Mucosa of descending colon (tissue), 3 donors: ENCODE data around the gene ZBTB18. TPM values are rescaled to one million over a fixed set of nuclear protein-coding genes. Genes with fewer than 3 reads are reported as not detected.

Experiments
- ATAC-seq: fragments of 200-7000 bp; cut with Tn5 transposase; one replicate; pipeline ENCODE4 v1.9.1; 2020; ENCODE audit warnings: mild to moderate bottlenecking, moderate library complexity
- DNase-seq, 3 donors: peaks; one replicate each; pipeline ENCODE4 v3.0.0-alpha.2; 2020
- H3K36me3 ChIP-seq: fragments of 200-600 bp; one replicate; pipeline ENCODE4 v1.8.0; 2021; ENCODE audit warnings: low read depth, mild to moderate bottlenecking
- H3K4me1 ChIP-seq: fragments of 200-600 bp; one replicate; pipeline ENCODE4 v1.8.0; 2021; ENCODE audit warnings: low read depth, mild to moderate bottlenecking
- H3K4me3 ChIP-seq: fragments of 200-600 bp; one replicate; pipeline ENCODE4 v1.8.0; 2021; ENCODE audit warnings: mild to moderate bottlenecking
- H3K9me3 ChIP-seq: fragments of 200-600 bp; one replicate; pipeline ENCODE4 v1.8.0; 2021; ENCODE audit warnings: mild to moderate bottlenecking
- CTCF ChIP-seq: fragments of 200-600 bp; IDR thresholded peaks from one replicate; pipeline ENCODE4 v1.8.0; 2022; ENCODE audit warnings: antibody characterized with exemption, mild to moderate bottlenecking
- intact Hi-C, 2 donors: fragments of 100-400 bp; cut with DNase I in 1 of 2; cut with micrococcal nuclease in 1 of 2; formaldehyde crosslinking; loops; one replicate each; pipeline versions ENCODE4 v1.11.0 to v1.11.1; 2022; cut with DNase I, micrococcal nuclease
- total RNA-seq, 3 donors: library from RNA; stranded (reverse); fragmentation: NEBNext Ultra II Directional in 2 of 3; extraction: Animal tissue kit (Norgen Biotek cat#: 25700) in 2 of 3; gene quantifications; one replicate each; pipeline versions ENCODE4 v1.2.1 to v1.2.4, GENCODE V29; 2021 to 2023
- donor health status: DM: no; HTN: no; CAD: no; lungs with moderate emphysema.
- donor health status: DM: no; HTN: no; CAD: no.
- donor health status: DM: no; HTN: yes; CAD: no.

ZBTB18 gene
- total RNA-seq, 3 donors from 2014 or later: 14.8 to 25.2 (median 19.9) TPM

GRCh38 chr1:244068567-244068966, 17.5 kb downstream of the ZBTB18 start:
- Histone ChIP-seq H3K9me3 (no peaks in the 10 kb centered on the region), H3K36me3 (no peaks in the 10 kb centered on the region), H3K4me3 (no peak overlapping the region), H3K4me1 (no peaks in the 10 kb centered on the region)
- intact Hi-C loops: no loop called here
- ATAC-seq: no peak
- TF ChIP-seq CTCF: no peak
- DNase-seq: no peak

GRCh38 chr1:244069326-244069898, 18.3 kb downstream of the ZBTB18 start:
- no peak for TF ChIP-seq CTCF
- no peak for ATAC-seq
- no peaks in the 10 kb centered on the region for H3K36me3 ChIP-seq
- H3K4me1 ChIP-seq: peaks cover 2% of the 10 kb centered on the region
- H3K9me3 ChIP-seq: no peaks in the 10 kb centered on the region
- no peak overlapping the region for H3K4me3 ChIP-seq
- DNase-seq: no peak
- intact Hi-C loops: no loop called here

- no peak for TF ChIP-seq CTCF
- ATAC-seq: peak; percentile 85
- intact Hi-C loops: no loop called here
- Histone ChIP-seq H3K4me1 (peaks cover 3% of the 10 kb centered on the region), H3K9me3 (no peaks in the 10 kb centered on the region), H3K4me3 (no peak overlapping the region), H3K36me3 (no peaks in the 10 kb centered on the region)
- peak; percentile 47 to 69 (median 52) for DNase-seq
Observed at GRCh38 chr1:244074559-244075171, 23.6 kb downstream of the ZBTB18 start.

- no peaks in the 10 kb centered on the region for H3K9me3 ChIP-seq
- H3K4me1 ChIP-seq: peaks cover 3% of the 10 kb centered on the region
- intact Hi-C loops: no loop called here
- no peak for DNase-seq
- TF ChIP-seq CTCF: no peak
- ATAC-seq: peak; percentile 63
- no peaks in the 10 kb centered on the region for H3K36me3 ChIP-seq
- no peak overlapping the region for H3K4me3 ChIP-seq
Observed at GRCh38 chr1:244075247-244075722, 24.2 kb downstream of the ZBTB18 start.

- intact Hi-C loops: no loop called here
- no peak for TF ChIP-seq CTCF
- DNase-seq: no peak
- H3K4me3 ChIP-seq: no peak overlapping the region
- no peaks in the 10 kb centered on the region for H3K36me3 ChIP-seq
- peaks cover 3% of the 10 kb centered on the region for H3K4me1 ChIP-seq
- H3K9me3 ChIP-seq: no peaks in the 10 kb centered on the region
- ATAC-seq: no peak
Observed at GRCh38 chr1:244076740-244077139, 25.7 kb downstream of the ZBTB18 start.
